Ureter (tissue), 1 donor: ENCODE results near the gene UBE2G2. TPM values are rescaled to one million over a fixed set of nuclear protein-coding genes. Genes with fewer than 3 reads are reported as not detected.

Experiments
- DNase-seq: peaks from one replicate; pipeline ENCODE4 v3.0.0-alpha.2; 2020; ENCODE audit warnings: low spot score
- total RNA-seq: library from RNA; stranded (reverse); gene quantifications from one replicate; pipeline ENCODE4 v1.2.4, GENCODE V29; 2023
- donor health status: DM: yes; HTN: yes; CAD: no.

UBE2G2 gene
- total RNA-seq, 1 donor from 2014 or later: 126 TPM

DNA sequence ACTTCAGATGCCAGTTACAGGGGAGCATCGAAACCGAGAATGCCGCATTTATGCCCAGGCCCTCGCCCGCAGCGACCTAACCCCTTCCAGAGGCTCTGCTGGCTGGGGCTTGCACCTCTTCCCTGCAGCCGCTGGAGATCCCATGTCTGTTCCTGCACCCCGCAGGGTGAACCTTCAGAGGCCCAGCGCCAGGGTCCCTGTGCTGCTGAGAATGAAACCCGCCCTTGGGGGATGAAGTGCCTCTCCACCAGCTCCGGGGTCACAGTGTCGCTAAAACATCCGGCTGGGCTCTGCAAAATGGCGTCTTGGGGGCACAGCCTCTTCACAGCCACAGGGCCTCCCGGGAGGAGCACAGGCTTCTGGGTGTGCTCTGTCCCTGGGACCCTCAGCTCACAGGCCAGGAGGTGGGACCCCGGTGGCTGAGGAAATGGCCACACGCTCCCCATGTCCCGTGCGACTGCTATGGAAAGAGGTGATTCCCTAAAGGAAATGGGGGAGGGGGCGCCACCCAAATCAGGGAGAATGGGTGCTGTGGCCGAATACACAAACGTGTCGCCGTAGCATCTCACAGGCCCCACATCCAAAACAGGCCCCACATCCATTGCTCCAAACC is 50.3 kb downstream of the UBE2G2 start:
- DNase-seq: no peak

DNA sequence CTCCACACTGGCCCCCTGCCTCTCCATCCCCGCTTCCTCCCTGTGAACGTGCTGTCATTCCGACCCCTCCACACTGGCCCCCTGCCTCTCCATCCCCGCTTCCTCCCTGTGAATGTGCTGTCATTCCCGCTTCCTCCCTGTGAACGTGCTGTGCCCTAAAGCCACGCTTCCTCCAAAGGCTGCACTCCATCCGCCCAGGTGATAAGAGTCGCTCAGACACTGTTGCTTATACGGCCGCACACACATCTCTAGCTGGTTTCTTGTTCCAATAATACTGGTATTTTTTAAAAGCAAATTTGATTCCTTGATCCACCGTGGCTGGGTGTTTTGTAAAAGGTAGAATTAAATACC is 51.0 kb downstream of the UBE2G2 start:
- DNase-seq: no peak

DNA sequence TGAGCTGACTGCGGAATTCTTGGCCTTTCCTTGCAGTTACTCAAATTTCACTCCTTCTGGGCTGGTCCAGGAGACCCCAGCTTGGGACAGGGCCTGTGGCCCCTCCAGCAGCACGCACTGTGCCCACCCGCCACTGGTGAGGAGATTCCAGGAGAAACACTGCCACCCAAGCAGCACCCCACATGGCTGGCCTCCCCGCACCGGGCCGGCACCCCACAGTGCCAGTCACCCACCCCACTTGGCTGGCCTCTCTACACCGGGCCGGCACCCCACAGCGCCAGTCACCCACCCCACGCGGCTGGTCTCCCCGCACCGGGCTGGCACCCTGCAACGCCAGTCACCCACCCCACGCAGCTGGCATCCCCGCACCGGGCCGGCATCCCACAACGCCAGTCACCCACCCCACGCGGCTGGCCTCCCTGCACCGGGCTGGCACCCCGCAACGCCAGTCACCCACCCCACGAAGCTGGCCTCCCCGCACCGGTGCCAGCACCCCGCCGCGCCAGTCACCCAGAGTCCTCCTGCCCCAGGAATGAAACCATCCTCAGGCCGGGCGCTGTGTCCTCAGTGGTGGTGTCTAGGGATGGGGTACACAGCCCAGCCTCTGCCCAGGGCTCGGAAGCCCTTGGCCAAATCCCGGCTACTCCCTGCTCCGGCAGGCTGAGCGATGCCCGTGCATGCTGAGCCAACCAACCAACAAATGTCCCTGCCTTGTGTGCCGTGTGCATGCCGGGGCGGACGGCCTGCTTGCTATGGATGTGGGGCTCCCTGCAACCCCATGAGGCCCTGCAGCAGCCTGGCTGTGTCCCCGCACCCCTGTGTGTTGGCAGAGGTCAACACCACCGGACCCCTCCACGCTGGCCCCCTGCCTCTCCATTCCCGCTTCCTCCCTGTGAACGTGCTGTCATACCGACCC is 51.6 kb downstream of the UBE2G2 start:
- DNase-seq: no peak

DNA sequence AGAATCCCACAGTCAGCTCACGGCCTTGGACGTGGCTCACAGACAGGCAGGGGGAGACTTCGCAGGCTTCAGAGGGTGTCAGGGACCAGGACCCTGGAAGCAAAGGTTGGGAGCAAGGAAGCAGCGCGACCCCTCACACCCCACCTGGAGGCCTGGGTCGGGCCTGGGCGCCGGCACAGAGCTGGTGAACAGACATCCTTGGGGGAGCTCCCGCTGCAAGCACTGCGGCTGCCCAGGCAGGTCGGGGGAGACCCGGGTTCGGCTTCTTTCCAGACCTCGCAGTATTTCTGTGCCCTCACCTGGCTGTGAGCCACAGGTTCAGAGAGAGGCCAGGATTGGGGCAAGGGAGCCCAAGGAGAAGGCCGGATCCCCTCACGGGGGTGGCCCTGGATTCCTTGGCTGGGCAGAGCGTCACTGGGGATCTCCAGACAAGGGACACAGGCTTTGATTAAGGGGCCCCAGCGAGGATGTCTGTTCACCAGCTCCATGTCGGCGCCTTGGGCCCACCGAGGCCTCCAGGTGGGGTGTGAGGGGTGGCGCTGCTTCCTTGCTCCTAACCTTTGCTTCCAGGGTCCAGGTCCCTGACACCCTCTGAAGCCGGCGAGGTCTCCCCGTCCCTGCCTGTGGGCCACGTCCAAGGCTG is 52.4 kb downstream of the UBE2G2 start:
- no peak for DNase-seq

DNA sequence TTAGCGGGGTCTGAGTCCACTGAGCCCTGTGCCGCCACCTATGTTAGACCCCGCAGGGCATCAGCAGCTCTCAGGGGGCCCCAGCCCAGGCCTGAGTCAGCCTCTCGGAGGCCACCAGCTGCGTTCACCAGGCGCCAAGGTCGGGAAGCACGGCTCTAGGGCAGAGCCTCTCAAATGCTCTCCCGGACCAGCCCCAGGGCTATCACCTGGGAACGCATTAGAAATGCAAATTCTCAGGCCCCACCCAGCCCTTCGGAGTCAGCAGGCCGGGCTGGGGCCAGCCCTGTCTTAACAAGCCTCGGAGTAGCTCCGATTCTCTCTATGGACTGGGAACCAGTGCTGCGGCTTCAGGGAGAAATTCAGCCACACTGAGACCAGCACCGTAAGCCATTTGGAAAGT is 53.0 kb downstream of the UBE2G2 start:
- no peak for DNase-seq

DNA sequence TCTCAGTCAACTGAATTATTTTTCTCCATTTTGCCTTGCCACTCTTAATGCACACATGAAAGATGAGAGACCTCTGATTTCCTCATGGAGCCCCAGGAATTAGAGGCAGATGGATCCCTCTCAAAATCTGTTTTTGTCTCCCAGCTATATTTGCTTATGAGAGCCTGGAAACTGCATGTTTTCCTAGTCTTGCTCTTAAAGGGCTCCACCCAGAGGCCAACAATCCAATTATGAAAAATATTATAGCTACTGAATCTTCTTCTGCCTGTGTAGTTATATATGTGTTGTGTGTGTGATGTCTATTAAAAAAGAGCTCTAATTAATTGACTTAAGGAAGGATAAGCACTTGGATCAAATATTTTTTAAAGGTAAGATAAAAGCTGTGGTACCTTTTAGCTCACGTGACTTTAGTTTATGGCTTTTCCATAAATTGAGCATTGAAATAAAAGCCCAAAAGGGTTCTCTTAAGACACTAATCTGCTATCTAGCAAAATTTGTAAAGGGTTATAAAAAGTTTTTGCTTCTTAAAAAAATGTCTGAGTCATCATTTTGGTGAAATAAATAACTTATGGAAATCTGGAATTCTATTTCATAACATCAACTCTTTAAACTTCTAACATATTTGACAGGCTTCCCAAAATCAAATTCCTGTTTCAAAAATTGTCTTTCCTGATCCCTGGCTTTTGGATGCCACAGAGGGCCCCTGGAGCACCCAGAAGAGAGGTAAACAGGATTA is 59.0 kb downstream of the UBE2G2 start:
- no peak for DNase-seq

DNA sequence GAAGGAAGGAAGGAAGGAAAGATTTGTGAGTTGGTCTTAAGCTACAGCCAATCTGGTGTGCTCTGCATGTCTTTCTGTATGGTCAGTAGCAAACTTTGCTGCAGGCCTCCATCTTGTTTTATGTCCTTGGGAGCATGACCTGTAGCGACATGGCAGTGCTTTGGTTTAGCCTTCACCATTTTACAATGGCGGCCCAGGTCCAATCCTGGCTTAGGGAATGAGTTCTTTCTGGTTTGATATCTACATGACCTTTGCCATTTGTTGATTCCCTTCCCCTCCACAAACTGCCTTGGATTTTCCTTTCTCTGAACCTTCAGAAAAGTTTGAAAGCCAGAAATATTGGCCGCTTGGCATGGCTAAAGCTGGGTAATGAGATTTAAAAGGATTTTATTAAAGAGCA is 59.7 kb downstream of the UBE2G2 start:
- no peak for DNase-seq

DNA sequence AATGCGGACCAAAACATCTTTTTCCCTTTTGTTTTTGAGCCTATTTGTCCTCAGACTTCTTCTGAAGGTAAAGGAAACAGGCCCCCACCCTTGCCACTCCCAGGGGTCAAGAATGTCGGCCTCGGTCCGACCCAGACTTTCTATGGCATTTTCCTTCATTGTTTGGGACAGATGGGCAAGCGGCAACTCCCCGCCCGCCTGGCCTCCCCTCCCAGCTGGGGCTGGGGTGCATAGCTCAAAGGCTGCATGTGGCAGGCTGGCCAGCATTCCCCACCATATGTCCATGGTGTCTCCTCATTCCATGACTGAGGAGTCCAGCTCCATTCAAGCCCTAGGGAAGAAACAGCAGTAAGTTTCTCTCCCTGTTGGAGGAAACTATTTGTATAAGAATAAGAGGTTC is 60.9 kb downstream of the UBE2G2 start:
- no peak for DNase-seq

DNA sequence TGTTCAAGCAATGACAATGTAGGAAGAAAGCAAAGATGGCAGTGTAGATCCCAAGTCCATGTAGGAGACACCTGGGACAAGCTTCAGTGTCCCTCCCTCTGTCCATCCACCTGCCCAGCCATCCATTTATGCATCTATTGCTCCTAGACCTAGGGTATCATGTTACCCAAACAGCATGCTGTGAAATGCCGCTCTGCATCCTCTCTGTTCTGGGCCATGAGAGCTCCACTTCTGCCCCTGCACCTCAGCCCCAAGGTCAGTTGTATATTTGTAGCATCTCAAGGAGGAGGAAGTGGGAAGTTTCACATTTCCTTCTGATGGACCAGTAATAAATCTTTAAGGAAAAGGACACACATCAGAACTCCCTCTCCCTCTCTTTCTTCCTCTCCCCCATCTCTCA is 62.3 kb downstream of the UBE2G2 start:
- DNase-seq: no peak

DNA sequence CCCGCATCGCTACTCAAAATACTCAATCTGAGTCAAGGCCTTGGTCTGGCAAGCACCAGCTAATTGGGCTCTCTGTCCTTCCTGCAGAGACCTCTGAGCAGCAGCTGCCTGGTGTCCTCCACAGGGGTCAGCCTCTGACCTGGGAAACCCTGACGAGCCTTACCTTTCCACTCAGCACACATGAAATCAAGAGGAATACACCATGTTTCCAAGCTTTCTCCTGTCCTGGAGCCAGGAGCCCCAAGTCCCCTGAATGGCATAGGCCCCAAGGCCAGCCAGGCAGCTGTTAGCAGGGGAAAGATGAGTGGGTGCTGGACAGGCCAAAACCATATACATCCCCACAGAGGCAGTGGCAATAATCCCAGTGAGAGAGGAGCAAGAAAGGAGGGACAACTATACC is 63.0 kb downstream of the UBE2G2 start:
- no peak for DNase-seq

DNA sequence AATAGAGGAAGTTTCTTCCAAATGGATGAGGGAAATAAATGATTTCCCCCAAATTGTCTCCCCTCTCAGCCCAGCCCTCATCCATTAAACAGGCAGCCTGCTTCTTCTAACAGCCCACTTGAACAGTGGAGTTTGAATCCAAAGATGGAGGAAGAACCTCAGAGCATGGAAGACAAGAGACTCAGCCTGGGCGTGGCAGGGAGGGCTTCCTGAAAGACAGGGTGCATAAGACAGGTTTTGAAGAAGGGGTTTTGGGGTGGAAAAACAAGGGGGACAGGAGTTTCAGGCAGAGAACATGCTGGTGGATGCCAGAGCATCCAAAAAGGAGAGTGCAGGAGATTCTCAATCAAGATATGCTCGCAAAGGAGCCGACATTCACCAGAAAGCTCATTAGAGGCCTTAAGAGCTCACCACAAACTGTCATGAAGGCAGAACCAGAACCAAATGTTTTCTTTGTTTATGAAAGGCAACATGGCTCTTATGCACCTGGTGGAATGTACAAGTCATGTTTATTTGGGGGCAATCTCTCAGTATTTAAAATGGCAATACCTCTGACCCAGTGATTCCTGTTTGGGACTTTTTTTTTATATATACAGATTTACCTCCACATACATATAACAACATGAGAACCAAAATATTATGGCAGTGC is 63.8 kb downstream of the UBE2G2 start:
- DNase-seq: no peak

DNA sequence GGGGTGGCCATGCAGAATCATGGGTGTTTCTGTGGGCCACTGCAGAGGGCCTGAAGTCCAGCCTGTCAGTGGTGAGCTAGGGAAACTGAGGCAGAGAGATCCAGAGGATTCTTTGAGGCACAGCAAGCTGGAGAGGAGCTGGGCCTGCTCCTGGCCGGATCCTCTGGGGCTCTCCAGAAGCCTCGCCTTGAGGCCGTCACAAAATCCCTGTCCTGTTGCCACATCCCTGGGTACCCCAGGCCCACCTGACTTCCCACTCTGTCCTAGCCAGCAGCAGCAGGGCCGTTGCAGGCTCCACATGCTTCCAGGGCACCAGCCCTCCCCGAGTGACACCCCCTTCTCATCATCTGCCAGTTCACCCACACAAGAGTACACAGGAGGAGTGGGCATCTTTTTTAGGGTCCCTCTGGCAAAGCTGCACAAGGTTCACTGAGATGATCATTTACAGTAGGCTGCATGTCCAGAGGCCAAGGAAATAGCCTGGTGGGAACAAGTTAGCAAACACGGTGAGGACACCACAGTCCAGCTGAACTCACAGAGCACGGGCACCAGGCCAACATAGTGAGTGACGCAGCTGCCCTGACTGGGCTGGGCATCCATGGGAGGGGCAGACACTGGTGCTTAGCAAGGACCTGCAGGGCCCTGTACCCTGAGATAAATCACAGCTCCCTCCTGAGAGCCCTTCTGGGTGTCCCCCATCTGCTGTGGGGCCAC is 65.2 kb downstream of the UBE2G2 start:
- DNase-seq: no peak

DNA sequence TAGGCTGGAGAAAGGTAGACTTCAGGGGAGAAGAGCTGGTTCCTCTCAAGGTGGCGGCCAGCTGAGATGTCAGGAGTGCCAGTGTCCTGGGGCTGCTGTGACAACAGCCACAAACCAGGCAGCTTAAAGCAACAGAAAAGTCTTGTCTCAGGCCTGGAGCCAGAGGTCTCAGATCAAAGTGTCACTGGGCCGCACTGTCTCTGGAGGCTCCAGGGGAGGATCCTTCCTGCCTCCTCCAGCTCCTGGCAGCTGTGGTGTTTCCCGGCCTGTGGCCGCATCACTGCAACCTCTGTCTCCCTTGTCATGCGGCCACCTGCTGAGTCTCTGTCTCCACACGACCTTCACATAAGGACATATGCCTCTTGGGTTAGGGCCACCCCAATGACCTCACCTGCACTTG is 65.8 kb downstream of the UBE2G2 start:
- no peak for DNase-seq

DNA sequence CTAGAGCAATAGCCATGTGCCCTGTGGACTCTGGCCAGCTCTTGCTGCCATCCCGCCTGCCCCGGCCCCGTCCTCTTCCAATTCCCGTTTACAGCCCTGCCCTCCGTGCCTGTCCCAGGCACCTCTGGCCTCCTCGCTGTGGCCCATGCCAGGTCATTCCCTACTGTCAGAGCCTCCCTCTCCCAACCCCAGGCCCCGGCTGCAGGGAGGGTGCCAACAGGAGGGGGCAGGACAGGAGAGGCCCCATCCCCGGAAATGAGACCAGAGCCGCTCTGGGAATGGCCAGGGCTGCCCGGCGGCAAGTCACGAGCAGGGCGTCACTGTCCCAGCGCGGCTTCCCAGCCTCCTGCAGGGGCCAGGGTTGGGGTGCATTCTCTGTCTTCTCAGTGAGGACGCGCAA is 66.8 kb downstream of the UBE2G2 start:
- DNase-seq: no peak

DNA sequence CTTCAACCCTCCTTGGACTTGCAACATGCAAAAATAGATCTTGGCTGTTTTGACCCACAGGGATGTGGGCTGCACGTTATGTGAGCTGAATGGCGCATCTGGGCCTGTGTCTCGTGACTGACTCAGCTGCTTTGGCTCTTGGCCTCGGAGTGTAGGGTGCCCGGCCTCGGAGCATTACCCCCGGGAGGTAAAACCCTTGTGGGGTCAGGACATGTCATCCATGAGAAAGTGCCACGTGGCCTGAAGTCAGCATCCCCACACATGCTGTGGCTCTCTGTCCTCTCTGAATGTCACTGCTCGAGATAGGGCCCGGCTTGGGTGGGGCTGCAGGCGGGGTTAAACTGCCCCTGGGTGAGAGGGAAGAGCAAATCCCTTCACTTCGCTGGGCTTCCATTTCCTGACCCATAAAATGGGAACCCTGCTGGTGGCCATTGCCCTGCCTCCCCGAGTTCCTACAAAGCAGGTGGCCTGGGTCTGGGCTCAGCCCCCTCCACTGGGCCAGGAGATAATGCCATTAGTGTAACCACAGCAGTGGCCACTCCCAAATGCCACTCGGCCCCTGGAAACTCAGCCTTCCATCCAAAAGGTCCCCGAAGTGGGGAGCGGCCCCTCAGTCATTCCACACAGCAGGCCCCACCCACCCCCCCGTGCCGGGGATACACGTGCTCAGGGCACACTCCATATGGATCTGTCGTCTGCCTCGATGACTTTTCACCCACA is 67.4 kb downstream of the UBE2G2 start:
- no peak for DNase-seq

DNA sequence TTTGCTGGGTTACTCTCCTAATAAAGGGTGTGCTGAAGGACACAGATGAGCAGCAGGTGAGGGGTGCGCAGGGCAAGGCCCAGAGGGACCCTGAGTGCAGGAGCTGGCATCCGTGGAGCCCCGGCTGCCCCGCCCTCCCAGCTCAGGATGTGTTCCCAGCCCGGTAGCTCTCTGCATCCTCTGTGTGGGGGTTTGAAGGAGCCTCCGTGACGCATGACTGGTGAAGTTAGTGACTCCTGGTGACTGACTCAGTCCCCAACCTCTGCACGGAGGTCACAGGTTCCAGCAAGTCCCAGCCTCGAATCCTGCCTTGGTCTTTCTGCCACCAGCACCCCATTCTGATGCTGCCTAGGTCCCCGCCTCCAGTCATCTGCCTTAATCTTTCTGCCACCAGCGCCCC is 68.7 kb downstream of the UBE2G2 start:
- no peak for DNase-seq

DNA sequence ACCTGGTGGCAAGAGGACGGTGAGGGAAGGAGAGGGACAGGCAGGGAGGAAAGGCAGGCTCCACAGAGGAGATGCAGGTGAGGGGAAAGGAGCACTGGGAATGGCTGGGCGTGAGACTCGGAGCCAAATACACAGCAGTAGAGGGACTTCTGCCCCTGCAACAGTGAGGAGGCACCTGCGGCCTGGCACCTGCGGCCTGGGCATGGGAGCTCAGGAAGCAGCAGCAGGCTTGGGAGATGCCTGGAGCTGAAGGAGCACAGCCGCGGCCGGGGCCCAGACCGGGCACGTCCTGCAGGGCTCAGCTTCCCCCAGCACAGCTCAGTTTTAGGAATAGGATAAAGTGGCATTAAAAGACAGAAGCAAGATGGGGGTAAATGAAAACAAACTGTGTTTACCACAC is 69.4 kb downstream of the UBE2G2 start:
- DNase-seq: no peak

DNA sequence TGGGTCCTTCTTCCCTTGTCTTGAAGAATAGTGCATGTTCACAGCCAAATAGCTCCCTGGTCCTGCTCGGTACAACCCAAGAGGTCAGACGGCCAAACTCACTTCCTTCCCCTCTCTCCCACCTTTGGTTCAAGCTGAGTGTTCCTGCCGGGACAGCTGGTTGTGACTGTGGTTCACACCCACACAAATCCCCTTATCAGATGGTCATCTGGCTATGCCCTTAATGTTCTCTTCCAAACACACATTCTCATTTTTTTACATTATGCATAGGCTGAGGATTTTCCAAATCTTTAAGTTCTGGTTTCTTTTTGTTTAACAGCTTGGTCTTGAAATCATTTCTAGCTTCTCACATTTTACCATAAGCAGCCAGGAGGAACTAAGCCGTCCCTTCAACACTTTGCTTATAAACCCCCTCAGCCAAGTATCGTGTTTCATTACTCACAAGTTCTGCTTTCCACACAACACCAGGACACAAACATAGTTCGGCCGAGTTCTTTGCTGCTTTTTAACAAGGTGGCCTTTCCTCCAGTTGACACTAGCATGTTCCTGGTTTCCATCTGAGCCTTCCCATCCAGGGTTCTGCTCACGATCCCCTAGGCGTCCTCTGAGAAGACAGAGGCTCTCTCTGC is 70.6 kb downstream of the UBE2G2 start:
- no peak for DNase-seq

DNA sequence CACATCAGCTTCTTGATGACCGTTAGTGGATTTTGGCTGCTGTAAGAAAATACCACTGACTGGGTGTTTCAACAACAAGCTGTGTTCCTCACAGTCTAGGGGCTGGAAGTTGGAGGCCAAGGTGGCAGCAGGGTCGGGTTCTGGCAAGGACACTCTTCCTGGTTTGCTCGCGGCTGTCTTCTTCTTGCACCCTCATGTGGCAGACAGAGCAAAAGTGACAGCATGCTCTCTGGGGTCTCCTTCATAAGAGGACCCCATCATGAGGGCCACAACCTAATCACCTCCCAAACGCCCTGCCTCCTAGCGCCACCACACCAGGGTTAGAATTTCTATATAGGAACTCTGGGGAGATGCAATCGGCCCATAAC is 71.6 kb downstream of the UBE2G2 start:
- no peak for DNase-seq
